H1 (cell line): ENCODE data around the gene NPHP4. TPM values are rescaled to one million over a fixed set of nuclear protein-coding genes. Genes with fewer than 3 reads are reported as not detected.
A peak's percentile ranks its signal among the peaks of the same experiment; 100 is the strongest.

ENCODE experiments used
- CTCF ChIA-PET: fragments of 300-600 bp; sonication (Branson Sonifier 250); formaldehyde crosslinking; loops from one replicate; lab custom pipeline; 2021; ENCODE audit not compliant: partially characterized antibody; lab: Charles Lee
- POLR2A ChIA-PET: fragments of 300-600 bp; sonication (Branson Sonifier 250); formaldehyde crosslinking; loops from one replicate; lab custom pipeline; 2021; ENCODE audit warnings: inconsistent platforms; ENCODE audit not compliant: partially characterized antibody; lab: Charles Lee
- DNase-seq, 2 experiments: peaks; one replicate each; pipeline versions ENCODE4 v3.0.0 to v3.0.0-alpha.2; 2010 to 2022; ENCODE audit warnings: low spot score in 2 of 2, low read depth in 1 of 2, mixed read lengths in 1 of 2
- FAIRE-seq: peaks from 2 replicates; lab custom pipeline; 2011; peaks lifted over from hg19 to GRCh38; lab: Jason Lieb, UNC
- H2AFZ ChIP-seq: 2 replicates; pipeline ENCODE4 v1.8.1; 2012; ENCODE audit warnings: low read length, inconsistent platforms
- H2AK5ac ChIP-seq: 2 replicates; pipeline ENCODE4 v1.6.1; 2013; ENCODE audit warnings: low read depth, low read length
- H2BK120ac ChIP-seq: replicated peaks from 2 replicates; pipeline ENCODE3; 2013; ENCODE audit warnings: low read depth, low read length, inconsistent platforms
- H2BK12ac ChIP-seq: 2 replicates; pipeline ENCODE4 v1.6.1; 2013; ENCODE audit warnings: low read depth, low read length
- H2BK15ac ChIP-seq: 2 replicates; pipeline ENCODE4 v1.6.1; 2013; ENCODE audit warnings: low read length
- H2BK20ac ChIP-seq: 2 replicates; pipeline ENCODE4 v1.6.1; 2013; ENCODE audit warnings: low read length
- H2BK5ac ChIP-seq: 2 replicates; pipeline ENCODE4 v1.6.1; 2013; ENCODE audit warnings: low read depth, low read length
- H3K14ac ChIP-seq: 2 replicates; pipeline ENCODE4 v1.6.1; 2013; ENCODE audit warnings: inconsistent platforms; ENCODE audit not compliant: insufficient read length
- H3K18ac ChIP-seq: 2 replicates; pipeline ENCODE4 v1.6.1; 2013; ENCODE audit warnings: low read length; ENCODE audit errors: extremely low read depth
- H3K23ac ChIP-seq: 2 replicates; pipeline ENCODE4 v1.6.1; 2013; ENCODE audit warnings: inconsistent platforms; ENCODE audit not compliant: insufficient read length
- H3K23me2 ChIP-seq: 2 replicates; pipeline ENCODE4 v1.6.1; 2013; ENCODE audit warnings: low read depth, low read length
- H3K27ac ChIP-seq: 2 replicates; pipeline ENCODE4 v1.6.1; 2011; ENCODE audit warnings: low read depth, low read length, inconsistent platforms
- H3K27me3 ChIP-seq, 4 experiments: replicated peaks in 1 of 4; 1 replicate in 1 of 4; 2 replicates in 3 of 4; pipeline versions ENCODE4 v1.6.1 to v1.8.1; 2011 to 2013; ENCODE audit warnings: low read length in 3 of 4, mild to moderate bottlenecking in 3 of 4, inconsistent platforms in 2 of 4, mixed read lengths in 2 of 4, moderate library complexity in 1 of 4; ENCODE audit not compliant: control insufficient read depth in 3 of 4, insufficient read depth in 3 of 4; ENCODE audit errors: extremely low read depth in 1 of 4
- H3K36me3 ChIP-seq, 4 experiments: 2 replicates each; pipeline versions ENCODE4 v1.6.1 to v1.8.1; 2011 to 2013; ENCODE audit warnings: mild to moderate bottlenecking in 4 of 4, low read length in 3 of 4, moderate library complexity in 2 of 4, control low read depth in 1 of 4, inconsistent platforms in 1 of 4; ENCODE audit not compliant: insufficient read depth in 4 of 4, control insufficient read depth in 2 of 4
- H3K4ac ChIP-seq: replicated peaks from 2 replicates; pipeline ENCODE3; 2013; ENCODE audit warnings: low read length, low read depth, mixed read lengths, inconsistent platforms; ENCODE audit not compliant: insufficient read length
- H3K4me1 ChIP-seq, 4 experiments: replicated peaks in 1 of 4; 1 replicate in 1 of 4; 2 replicates in 3 of 4; pipeline versions ENCODE4 v1.6.1 to v1.8.1; 2011 to 2013; ENCODE audit warnings: low read length in 3 of 4, inconsistent platforms in 2 of 4, mixed read lengths in 1 of 4; ENCODE audit not compliant: insufficient read depth in 4 of 4, control insufficient read depth in 3 of 4
- H3K4me2 ChIP-seq, 2 experiments: 2 replicates each; pipeline versions ENCODE4 v1.6.1 to v1.8.1; 2011 to 2013; ENCODE audit warnings: low read depth in 2 of 2, low read length in 2 of 2, control low read depth in 1 of 2, inconsistent platforms in 1 of 2, mild to moderate bottlenecking in 1 of 2; ENCODE audit not compliant: insufficient read depth in 1 of 2
- H3K4me3 ChIP-seq, 4 experiments: fragments of 200-600, 300-600 bp in 1 of 4; sonication (generic), shearing (Covaris generic), sonication (Bioruptor Twin) in 1 of 4; 2 replicates each; pipeline versions ENCODE4 v1.5.1 to v1.8.1; 2011 to 2016; ENCODE audit warnings: low read length in 4 of 4, low read depth in 3 of 4, control low read depth in 2 of 4, inconsistent platforms in 2 of 4, mild to moderate bottlenecking in 2 of 4, mixed read lengths in 1 of 4, moderate library complexity in 1 of 4; ENCODE audit not compliant: insufficient read depth in 2 of 4; ENCODE audit errors: extremely low read depth in 1 of 4
- H3K56ac ChIP-seq: replicated peaks from 2 replicates; pipeline ENCODE3; 2013; ENCODE audit warnings: low read depth, mild to moderate bottlenecking, mixed read lengths, low read length, inconsistent platforms; ENCODE audit not compliant: insufficient read length
- H3K79me1 ChIP-seq: 2 replicates; pipeline ENCODE4 v1.6.1; 2013; ENCODE audit warnings: low read depth, low read length, control low read depth
- H3K79me2 ChIP-seq, 2 experiments: 2 replicates each; pipeline versions ENCODE4 v1.6.1 to v1.8.1; 2012 to 2013; ENCODE audit warnings: low read length in 2 of 2, mild to moderate bottlenecking in 2 of 2, inconsistent platforms in 1 of 2; ENCODE audit not compliant: insufficient read depth in 2 of 2, control insufficient read depth in 1 of 2
- H3K9ac ChIP-seq, 4 experiments: replicated peaks in 1 of 4; 1 replicate in 1 of 4; 2 replicates in 3 of 4; pipeline versions ENCODE4 v1.6.1 to v1.8.1; 2011 to 2013; ENCODE audit warnings: low read depth in 3 of 4, low read length in 3 of 4, control low read depth in 2 of 4, mild to moderate bottlenecking in 2 of 4, moderate library complexity in 2 of 4, inconsistent platforms in 1 of 4; ENCODE audit errors: extremely low read depth in 1 of 4
- H3K9me3 ChIP-seq, 2 experiments: 2 replicates each; pipeline versions ENCODE4 v1.6.1 to v1.8.1; 2012 to 2013; ENCODE audit warnings: mild to moderate bottlenecking in 2 of 2, moderate library complexity in 2 of 2, control low read depth in 1 of 2, inconsistent platforms in 1 of 2, low read depth in 1 of 2, low read length in 1 of 2, mixed read lengths in 1 of 2; ENCODE audit not compliant: insufficient read depth in 2 of 2
- H4K20me1 ChIP-seq, 2 experiments: replicated peaks in 1 of 2; 2 replicates each; pipeline versions ENCODE3 to v1.8.1; 2011 to 2013; ENCODE audit warnings: inconsistent platforms in 2 of 2, low read length in 2 of 2, mild to moderate bottlenecking in 1 of 2; ENCODE audit not compliant: insufficient read depth in 2 of 2, control insufficient read depth in 1 of 2
- H4K5ac ChIP-seq: 2 replicates; pipeline ENCODE4 v1.6.1; 2013; ENCODE audit warnings: low read length, low read depth, mixed read lengths, inconsistent platforms; ENCODE audit not compliant: insufficient read length
- H4K8ac ChIP-seq: 2 replicates; pipeline ENCODE4 v1.8.0; 2013; ENCODE audit warnings: mild to moderate bottlenecking, moderate library complexity, low read length, inconsistent platforms; ENCODE audit not compliant: insufficient read depth; ENCODE audit errors: extremely low read depth
- H4K91ac ChIP-seq: replicated peaks from 2 replicates; pipeline ENCODE3; 2013; ENCODE audit warnings: low read length, mixed read lengths, inconsistent platforms; ENCODE audit not compliant: insufficient read length
- ATF2 ChIP-seq: IDR thresholded peaks from 2 replicates; pipeline ENCODE4 v1.6.1; 2012; ENCODE audit warnings: low read length, inconsistent platforms
- CBX5 ChIP-seq: fragments of 300-800, 300-1000 bp; sonication (generic); IDR thresholded peaks from 2 replicates; pipeline ENCODE4 v1.7.1; 2016; ENCODE audit warnings: antibody characterized with exemption, low read length, low read depth
- EZH2 ChIP-seq: fragments of 200-600 bp; sonication (generic); IDR thresholded peaks from 2 replicates; pipeline ENCODE4 v1.7.1; 2012; ENCODE audit warnings: low read depth, mild to moderate bottlenecking, moderate library complexity, low read length, inconsistent platforms; ENCODE audit not compliant: severe bottlenecking
- FOSL1 ChIP-seq: IDR thresholded peaks from 2 replicates; pipeline ENCODE4 v1.6.1; 2011; ENCODE audit warnings: mild to moderate bottlenecking, low read depth, low read length, moderate library complexity; ENCODE audit not compliant: insufficient read depth
- KDM4A ChIP-seq: IDR thresholded peaks from one replicate; pipeline ENCODE4 v1.7.1; 2012; ENCODE audit warnings: low read depth, mild to moderate bottlenecking, moderate library complexity, low read length, inconsistent platforms; ENCODE audit not compliant: severe bottlenecking
- PHF8 ChIP-seq: fragments of 200-600 bp; sonication (generic); conservative IDR thresholded peaks from 2 replicates; pipeline ENCODE4 v1.7.1; 2012; ENCODE audit warnings: low read depth, mild to moderate bottlenecking, inconsistent platforms, low read length, moderate library complexity
- POLR2A ChIP-seq, 2 experiments: IDR thresholded peaks; 1 replicate in 1 of 2; 2 replicates in 1 of 2; pipeline ENCODE4 v1.6.1; 2011; ENCODE audit warnings: low read depth in 2 of 2, low read length in 2 of 2, mild to moderate bottlenecking in 2 of 2; ENCODE audit errors: control extremely low read depth in 1 of 2
- RXRA ChIP-seq: IDR thresholded peaks from 2 replicates; pipeline ENCODE4 v1.6.1; 2011; ENCODE audit warnings: low read depth, mild to moderate bottlenecking, low read length, moderate library complexity; ENCODE audit not compliant: insufficient read depth
- SAP30 ChIP-seq: fragments of 300-600 bp; sonication (generic); IDR thresholded peaks from 2 replicates; pipeline ENCODE4 v1.7.1; 2012; ENCODE audit warnings: low read length, moderate library complexity, mild to moderate bottlenecking, inconsistent platforms; ENCODE audit not compliant: insufficient read depth, insufficient replicate concordance
- WGBS, 2 experiments: shearing (Covaris generic) in 1 of 2; methylation state at CpG; one replicate each; pipeline versions ENCODE4 v1.1.6 to v1.1.7; 2013 to 2015; ENCODE audit warnings: low lambda C conversion rate in 2 of 2, mixed read lengths in 2 of 2, inconsistent platforms in 1 of 2, low coverage in 1 of 2, missing lambda C conversion rate in 1 of 2; ENCODE audit not compliant: insufficient replicate concordance in 2 of 2, insufficient coverage in 1 of 2, insufficient read length in 1 of 2; ENCODE audit errors: extremely low coverage in 1 of 2, missing lambda C conversion rate in 1 of 2; 5-methylcytosine and 5-hydroxymethylcytosine counted together
- polyA plus RNA-seq, 7 experiments: library from polyadenylated mRNA; depleted of rRNA in 3 of 7; stranded (reverse) in 5 of 7; unstranded in 2 of 7; fragments of >200 nt in 5 of 7; fragments of 200-250 nt in 2 of 7; gene quantifications; 1 replicate in 5 of 7; 2 replicates in 1 of 7; 4 replicates in 1 of 7; pipeline versions ENCODE4 v1.2.1 to v1.2.3, GENCODE V29; 2011 to 2013; ENCODE audit warnings: missing spikeins in 2 of 7, mixed read lengths in 2 of 7
- total RNA-seq: library from RNA; stranded (reverse); fragmentation: NEBNext Ultra II Directional; extraction: Animal tissue kit (Norgen Biotek cat#: 25700); gene quantifications from 2 replicates; pipeline ENCODE4 v1.2.1, GENCODE V29; 2021

The NPHP4 gene
- total and polyA plus RNA-seq, 2 of the 8 experiments (the other 6 are each of a cell fraction or from before 2014, with no cell fraction given): 5.8 to 14.0 TPM

DNA sequence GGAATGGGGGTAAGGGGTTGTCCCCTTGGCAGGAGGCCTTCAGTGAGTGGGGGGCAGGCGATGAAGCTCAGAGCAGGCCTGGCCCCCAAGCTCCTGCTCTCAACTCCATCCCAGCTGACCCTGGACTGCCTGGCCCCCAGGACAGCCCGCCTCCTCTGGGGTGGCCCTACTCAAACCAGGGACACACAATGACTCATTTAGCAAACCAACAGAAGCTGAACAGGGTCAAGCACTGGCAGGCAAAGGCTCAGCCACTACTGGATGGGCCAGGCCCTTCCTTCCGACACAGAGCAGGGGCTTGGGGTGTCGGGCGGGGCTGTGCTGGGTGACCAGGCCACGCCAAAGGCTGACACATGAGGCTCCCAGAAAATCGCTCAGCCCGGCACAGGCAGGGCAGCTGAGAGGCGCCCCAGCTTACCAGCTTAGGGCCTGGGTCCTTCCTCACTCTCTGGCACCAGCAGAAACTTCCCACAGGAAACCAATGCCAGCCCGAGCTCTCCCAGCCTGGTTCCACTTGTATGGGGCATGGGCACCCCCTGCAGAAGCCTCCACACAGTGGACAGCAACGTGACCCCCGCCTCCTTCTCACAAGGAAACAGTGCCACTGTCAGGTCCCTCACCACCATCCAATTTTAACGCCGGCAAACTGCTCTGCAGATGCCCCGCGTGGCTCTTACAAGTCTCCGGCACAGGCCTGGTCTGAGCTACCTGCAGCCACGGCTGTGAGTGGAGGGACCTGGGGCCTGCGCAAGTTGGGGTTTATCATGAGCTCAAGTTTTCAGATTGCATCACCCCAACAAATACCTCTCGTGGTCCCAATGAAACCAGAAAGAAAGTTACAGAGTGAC is 114.3 kb downstream of the NPHP4 start:
- 85% methylated on average over 16 of the region's 20 CpGs; no CpG with 5 or more reads in 1 of the 2 experiments for WGBS, 2 experiments
- POLR2A ChIA-PET: no interaction called here
- CTCF ChIA-PET: interaction anchor here (1.0 to 10.2 kb wide), 8 partner anchors 11 to 98 kb away, joined by 3 to 58 read pairs (median 4); no protein-coding TSS in a partner anchor
- TF ChIP-seq ATF2: no peak
- TF ChIP-seq CBX5: no peak
- no peak for TF ChIP-seq FOSL1
- no peak for TF ChIP-seq RXRA
- no peak for TF ChIP-seq PHF8
- TF ChIP-seq KDM4A: no peak
- no peak for TF ChIP-seq SAP30
- no peak for TF ChIP-seq EZH2
- no peak for TF ChIP-seq POLR2A (IDR thresholded peaks at IDR 0.05; ENCODE audit: control extremely low read depth in 1 of 2, low read depth in 2 of 2, low read length in 2 of 2)

More for the DNA sequence above, 114.3 kb downstream of the NPHP4 start:
- H3K23ac ChIP-seq: no peak overlapping the region
- H3K23me2 ChIP-seq: peaks cover 2% of the 10 kb centered on the region; the same call in 1 of the 2 replicates
- DNase-seq: no peak
- H2BK15ac ChIP-seq: no peak overlapping the region
- no peaks in the 10 kb centered on the region for H3K79me2 ChIP-seq
- no peak overlapping the region for H3K18ac ChIP-seq
- no peak overlapping the region for H2BK5ac ChIP-seq
- no peak overlapping the region for H3K9ac ChIP-seq
- no peak overlapping the region for H2BK120ac ChIP-seq
- no peak overlapping the region for H2BK12ac ChIP-seq
- H3K14ac ChIP-seq: no peak overlapping the region
- peak overlapping the region; percentile 23; the same call in 1 of the 2 replicates for H3K27ac ChIP-seq
- no peak overlapping the region for H3K4ac ChIP-seq
- H4K8ac ChIP-seq: no peak overlapping the region
- H2AFZ ChIP-seq: no peak overlapping the region
- peaks cover 7 to 9% of the 10 kb centered on the region in 2 experiments; a peak in 1 of 4 replicates for H3K9me3 ChIP-seq
- no peaks in the 10 kb centered on the region for H3K79me1 ChIP-seq
- FAIRE-seq: no peak
- peaks cover 0 to 16% (median 0%) of the 10 kb centered on the region in 4 experiments; a peak in 3 of 8 replicates for H3K36me3 ChIP-seq
- H2BK20ac ChIP-seq: no peak overlapping the region
- H4K91ac ChIP-seq: no peak overlapping the region
- peaks cover 0 to 4% of the 10 kb centered on the region in 2 experiments for H4K20me1 ChIP-seq
- H3K4me1 ChIP-seq: no peaks in the 10 kb centered on the region; a peak in 1 of 7 replicates
- no peak overlapping the region for H3K4me2 ChIP-seq
- no peak overlapping the region for H3K4me3 ChIP-seq
- H3K56ac ChIP-seq: no peak overlapping the region
- no peaks in the 10 kb centered on the region for H3K27me3 ChIP-seq
- no peak overlapping the region for H2AK5ac ChIP-seq
- no peak overlapping the region for H4K5ac ChIP-seq
